Gastrocnemius medialis (tissue), 4 donors: ENCODE results near the gene LPGAT1.

Experiments
- CTCF ChIP-seq, 5 experiments: fragments of 450-650 bp in 3 of 5; fragments of 200-600 bp in 2 of 5; sonication (generic) in 2 of 5; IDR thresholded peaks in 4 of 5; conservative IDR thresholded peaks in 1 of 5; 1 replicate in 4 of 5; 2 replicates in 1 of 5; pipeline ENCODE4 v1.5.1; 2016 to 2019; ENCODE audit warnings: antibody characterized with exemption in 5 of 5, mild to moderate bottlenecking in 3 of 5, moderate library complexity in 3 of 5
- POLR2A ChIP-seq, 2 donors: fragments of 450-650 bp; IDR thresholded peaks; one replicate each; pipeline ENCODE4 v1.6.1; 2017; ENCODE audit warnings: antibody characterized with exemption in 2 of 2, mild to moderate bottlenecking in 2 of 2, moderate library complexity in 2 of 2

GRCh38 chr1:211711315-211711705, 119.3 kb downstream of the LPGAT1 start:
- TF ChIP-seq CTCF (IDR thresholded peaks at IDR 0.05 in 4 of 5, conservative IDR thresholded peaks at IDR 0.05 in 1 of 5) (no peak), POLR2A (IDR thresholded peaks at IDR 0.05) (no peak)
